HEK293 (cell line): ENCODE results near the gene RABEP2.
A peak's percentile ranks its signal among the peaks of the same experiment; 100 is the strongest.

Experiments used
- CTCF ChIA-PET: fragments of 350-600 bp; formaldehyde crosslinking; extraction: SDS; loops from one replicate; lab custom pipeline; 2021; ENCODE audit warnings: antibody characterized with exemption; lab: Yijun Ruan, JAX
- POLR2A ChIA-PET: fragments of 300-600 bp; formaldehyde crosslinking; extraction: SDS; loops from one replicate; lab custom pipeline; 2020; ENCODE audit warnings: antibody characterized with exemption, inconsistent platforms; lab: Yijun Ruan, JAX
- H3K27ac ChIP-seq: fragments of 200-500 bp; sonication (Bioruptor generic); 2 replicates; pipeline ENCODE4 v1.5.1; 2014; ENCODE audit warnings: low read depth, low read length, control low read depth, inconsistent platforms; ENCODE audit errors: extremely low read depth
- H3K36me3 ChIP-seq, 2 experiments: fragments of 200-500 bp in 1 of 2; sonication (Bioruptor generic) in 1 of 2; 1 replicate in 1 of 2; 2 replicates in 1 of 2; pipeline ENCODE4 v1.5.1; 2014 to 2017; ENCODE audit warnings: inconsistent platforms in 2 of 2, low read length in 2 of 2; ENCODE audit not compliant: control insufficient read depth in 2 of 2, insufficient read depth in 1 of 2
- H3K4me1 ChIP-seq: fragments of 200-500 bp; sonication (Bioruptor generic); 2 replicates; pipeline ENCODE4 v1.5.1; 2014; ENCODE audit warnings: mild to moderate bottlenecking, low read length, inconsistent platforms; ENCODE audit not compliant: control insufficient read depth, insufficient read depth
- H3K4me3 ChIP-seq: 2 replicates; pipeline ENCODE4 v1.5.1; 2011; ENCODE audit warnings: low read depth, mild to moderate bottlenecking, control low read depth, low read length, moderate library complexity
- H3K9me3 ChIP-seq: fragments of 200-500 bp; sonication (Bioruptor generic); 2 replicates; pipeline ENCODE4 v1.5.1; 2014; ENCODE audit warnings: low read depth, low read length, inconsistent platforms; ENCODE audit not compliant: control insufficient read depth, insufficient read depth
- EGR2 ChIP-seq: fragments of 450-650 bp; formaldehyde crosslinking; IDR thresholded peaks from 2 replicates; pipeline ENCODE4 v1.5.1; 2016; ENCODE audit warnings: low read depth, missing biosample characterization, missing genetic modification characterization
- GLI4 ChIP-seq: fragments of 450-650 bp; formaldehyde crosslinking; IDR thresholded peaks from 2 replicates; pipeline ENCODE4 v1.5.1; 2016; ENCODE audit warnings: missing biosample characterization, missing genetic modification characterization
- GLIS2 ChIP-seq: fragments of 450-650 bp; formaldehyde crosslinking; IDR thresholded peaks from 2 replicates; pipeline ENCODE4 v1.5.1; 2016; ENCODE audit warnings: missing biosample characterization, missing genetic modification characterization
- HOXD13 ChIP-seq: sonication (generic); formaldehyde crosslinking; IDR thresholded peaks from 2 replicates; pipeline ENCODE4 v1.8.0; 2022; ENCODE audit warnings: missing genetic modification reagents, borderline replicate concordance
- MYNN ChIP-seq: fragments of 450-650 bp; formaldehyde crosslinking; IDR thresholded peaks from 2 replicates; pipeline ENCODE4 v1.5.1; 2016; ENCODE audit warnings: missing biosample characterization, missing genetic modification characterization, borderline replicate concordance
- MZF1 ChIP-seq: fragments of 450-650 bp; formaldehyde crosslinking; IDR thresholded peaks from 2 replicates; pipeline ENCODE4 v1.5.1; 2017; ENCODE audit warnings: missing biosample characterization, missing genetic modification characterization, borderline replicate concordance
- WT1 ChIP-seq: fragments of 450-650 bp; formaldehyde crosslinking; IDR thresholded peaks from 2 replicates; pipeline ENCODE4 v1.5.1; 2016; ENCODE audit warnings: missing biosample characterization, missing genetic modification characterization
- ZBTB20 ChIP-seq: fragments of 450-650 bp; formaldehyde crosslinking; IDR thresholded peaks from 2 replicates; pipeline ENCODE4 v1.5.1; 2016; ENCODE audit warnings: missing biosample characterization, missing genetic modification characterization
- ZFHX2 ChIP-seq: fragments of 450-650 bp; formaldehyde crosslinking; conservative IDR thresholded peaks from 2 replicates; pipeline ENCODE4 v1.5.1; 2016; ENCODE audit warnings: missing biosample characterization, missing genetic modification characterization
- ZIC2 ChIP-seq: fragments of 450-650 bp; formaldehyde crosslinking; IDR thresholded peaks from 2 replicates; pipeline ENCODE4 v1.5.1; 2016; ENCODE audit warnings: missing biosample characterization, missing genetic modification characterization
- ZNF16 ChIP-seq: fragments of 450-650 bp; formaldehyde crosslinking; IDR thresholded peaks from 2 replicates; pipeline ENCODE4 v1.5.1; 2016; ENCODE audit warnings: low read depth, missing biosample characterization, missing genetic modification characterization
- ZNF214 ChIP-seq: fragments of 450-650 bp; formaldehyde crosslinking; IDR thresholded peaks from 2 replicates; pipeline ENCODE4 v1.5.1; 2017; ENCODE audit warnings: missing biosample characterization, mild to moderate bottlenecking, missing genetic modification characterization, borderline replicate concordance
- ZNF701 ChIP-seq: fragments of 450-650 bp; formaldehyde crosslinking; IDR thresholded peaks from 2 replicates; pipeline ENCODE4 v1.5.1; 2016; ENCODE audit warnings: missing biosample characterization, missing genetic modification characterization
- ZNF777 ChIP-seq: fragments of 450-650 bp; formaldehyde crosslinking; IDR thresholded peaks from 2 replicates; pipeline ENCODE4 v1.5.1; 2017; ENCODE audit warnings: missing biosample characterization, missing genetic modification characterization, borderline replicate concordance
- TF ChIP-seq, protein P1 (sequence below): fragments of 450-650 bp; formaldehyde crosslinking; IDR thresholded peaks from 2 replicates; pipeline ENCODE4 v1.5.1; 2016; ENCODE audit warnings: missing biosample characterization, missing genetic modification characterization
- TF ChIP-seq, protein P2 (sequence below): fragments of 450-650 bp; formaldehyde crosslinking; IDR thresholded peaks from 2 replicates; pipeline ENCODE4 v1.5.1; 2016; ENCODE audit warnings: missing biosample characterization, missing genetic modification characterization, borderline replicate concordance

The RABEP2 gene

GRCh38 chr16:28903344-28904042 is 21.5 kb downstream of the RABEP2 start (continued):
- TF ChIP-seq, protein P1, sequence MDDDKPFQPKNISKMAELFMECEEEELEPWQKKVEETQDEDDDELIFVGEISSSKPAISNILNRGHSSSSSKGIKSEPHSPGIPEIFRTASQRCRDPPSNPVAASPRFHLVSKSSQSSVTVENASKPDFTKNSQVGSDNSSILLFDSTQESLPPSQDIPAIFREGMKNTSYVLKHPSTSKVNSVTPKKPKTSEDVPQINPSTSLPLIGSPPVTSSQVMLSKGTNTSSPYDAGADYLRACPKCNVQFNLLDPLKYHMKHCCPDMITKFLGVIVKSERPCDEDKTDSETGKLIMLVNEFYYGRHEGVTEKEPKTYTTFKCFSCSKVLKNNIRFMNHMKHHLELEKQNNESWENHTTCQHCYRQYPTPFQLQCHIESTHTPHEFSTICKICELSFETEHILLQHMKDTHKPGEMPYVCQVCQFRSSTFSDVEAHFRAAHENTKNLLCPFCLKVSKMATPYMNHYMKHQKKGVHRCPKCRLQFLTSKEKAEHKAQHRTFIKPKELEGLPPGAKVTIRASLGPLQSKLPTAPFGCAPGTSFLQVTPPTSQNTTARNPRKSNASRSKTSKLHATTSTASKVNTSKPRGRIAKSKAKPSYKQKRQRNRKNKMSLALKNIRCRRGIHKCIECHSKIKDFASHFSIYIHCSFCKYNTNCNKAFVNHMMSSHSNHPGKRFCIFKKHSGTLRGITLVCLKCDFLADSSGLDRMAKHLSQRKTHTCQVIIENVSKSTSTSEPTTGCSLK (tag by site-specific recombination) = no peak
- TF ChIP-seq ZNF777 = no peak
- no peak for TF ChIP-seq MYNN (tag by site-specific recombination)
- TF ChIP-seq ZNF214 (tag by site-specific recombination) = no peak

DNA sequence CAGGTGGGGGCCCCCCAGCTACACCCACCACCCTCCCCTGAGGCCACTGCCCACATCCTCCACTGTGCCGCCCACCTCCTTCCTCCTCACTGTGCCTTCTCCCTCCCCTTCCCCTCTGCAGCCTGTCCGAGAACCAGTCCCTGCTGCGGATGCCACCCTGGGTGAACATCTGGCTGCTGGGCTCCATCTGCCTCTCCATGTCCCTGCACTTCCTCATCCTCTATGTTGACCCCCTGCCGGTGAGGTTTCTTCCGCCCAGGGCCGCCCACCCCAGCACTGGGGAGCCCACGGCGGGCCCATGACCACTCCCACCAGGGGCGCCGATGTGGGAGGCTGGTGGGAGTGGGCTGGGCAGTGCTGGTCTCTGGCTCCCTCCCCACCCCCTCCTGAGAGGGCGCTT is 22.1 kb downstream of the RABEP2 start:
- Histone ChIP-seq H3K9me3 (no peaks in the 10 kb centered on the region), H3K4me3 (no peak overlapping the region), H3K4me1 (no peaks in the 10 kb centered on the region), H3K27ac (no peak overlapping the region), H3K36me3 (peaks cover 0 to 14% of the 10 kb centered on the region in 2 experiments; a peak in 2 of 3 replicates)
- POLR2A ChIA-PET = no interaction called here
- peak; percentile 31; the same call in 1 of the 2 replicates for TF ChIP-seq GLIS2 (tag by site-specific recombination)
- no peak for TF ChIP-seq HOXD13
- TF ChIP-seq, protein P2, sequence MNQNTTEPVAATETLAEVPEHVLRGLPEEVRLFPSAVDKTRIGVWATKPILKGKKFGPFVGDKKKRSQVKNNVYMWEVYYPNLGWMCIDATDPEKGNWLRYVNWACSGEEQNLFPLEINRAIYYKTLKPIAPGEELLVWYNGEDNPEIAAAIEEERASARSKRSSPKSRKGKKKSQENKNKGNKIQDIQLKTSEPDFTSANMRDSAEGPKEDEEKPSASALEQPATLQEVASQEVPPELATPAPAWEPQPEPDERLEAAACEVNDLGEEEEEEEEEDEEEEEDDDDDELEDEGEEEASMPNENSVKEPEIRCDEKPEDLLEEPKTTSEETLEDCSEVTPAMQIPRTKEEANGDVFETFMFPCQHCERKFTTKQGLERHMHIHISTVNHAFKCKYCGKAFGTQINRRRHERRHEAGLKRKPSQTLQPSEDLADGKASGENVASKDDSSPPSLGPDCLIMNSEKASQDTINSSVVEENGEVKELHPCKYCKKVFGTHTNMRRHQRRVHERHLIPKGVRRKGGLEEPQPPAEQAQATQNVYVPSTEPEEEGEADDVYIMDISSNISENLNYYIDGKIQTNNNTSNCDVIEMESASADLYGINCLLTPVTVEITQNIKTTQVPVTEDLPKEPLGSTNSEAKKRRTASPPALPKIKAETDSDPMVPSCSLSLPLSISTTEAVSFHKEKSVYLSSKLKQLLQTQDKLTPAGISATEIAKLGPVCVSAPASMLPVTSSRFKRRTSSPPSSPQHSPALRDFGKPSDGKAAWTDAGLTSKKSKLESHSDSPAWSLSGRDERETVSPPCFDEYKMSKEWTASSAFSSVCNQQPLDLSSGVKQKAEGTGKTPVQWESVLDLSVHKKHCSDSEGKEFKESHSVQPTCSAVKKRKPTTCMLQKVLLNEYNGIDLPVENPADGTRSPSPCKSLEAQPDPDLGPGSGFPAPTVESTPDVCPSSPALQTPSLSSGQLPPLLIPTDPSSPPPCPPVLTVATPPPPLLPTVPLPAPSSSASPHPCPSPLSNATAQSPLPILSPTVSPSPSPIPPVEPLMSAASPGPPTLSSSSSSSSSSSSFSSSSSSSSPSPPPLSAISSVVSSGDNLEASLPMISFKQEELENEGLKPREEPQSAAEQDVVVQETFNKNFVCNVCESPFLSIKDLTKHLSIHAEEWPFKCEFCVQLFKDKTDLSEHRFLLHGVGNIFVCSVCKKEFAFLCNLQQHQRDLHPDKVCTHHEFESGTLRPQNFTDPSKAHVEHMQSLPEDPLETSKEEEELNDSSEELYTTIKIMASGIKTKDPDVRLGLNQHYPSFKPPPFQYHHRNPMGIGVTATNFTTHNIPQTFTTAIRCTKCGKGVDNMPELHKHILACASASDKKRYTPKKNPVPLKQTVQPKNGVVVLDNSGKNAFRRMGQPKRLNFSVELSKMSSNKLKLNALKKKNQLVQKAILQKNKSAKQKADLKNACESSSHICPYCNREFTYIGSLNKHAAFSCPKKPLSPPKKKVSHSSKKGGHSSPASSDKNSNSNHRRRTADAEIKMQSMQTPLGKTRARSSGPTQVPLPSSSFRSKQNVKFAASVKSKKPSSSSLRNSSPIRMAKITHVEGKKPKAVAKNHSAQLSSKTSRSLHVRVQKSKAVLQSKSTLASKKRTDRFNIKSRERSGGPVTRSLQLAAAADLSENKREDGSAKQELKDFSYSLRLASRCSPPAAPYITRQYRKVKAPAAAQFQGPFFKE = no peak
- peak; percentile 86 for TF ChIP-seq ZFHX2 (tag by site-specific recombination)
- no peak for TF ChIP-seq ZNF701 (tag by site-specific recombination)
- TF ChIP-seq ZNF16 = no peak
- TF ChIP-seq GLI4 = no peak
- TF ChIP-seq EGR2 (tag by site-specific recombination) = peak; percentile 88
- no peak for TF ChIP-seq WT1 (tag by site-specific recombination)
- CTCF ChIA-PET = interaction anchor here (1.8 kb wide), 1 partner anchor 42 kb away, joined by 4 read pairs; no protein-coding TSS in a partner anchor

GRCh38 chr16:28901862-28902261 is 23.2 kb downstream of the RABEP2 start:
- H3K9me3 ChIP-seq = no peaks in the 10 kb centered on the region
- H3K4me1 ChIP-seq = no peaks in the 10 kb centered on the region
- TF ChIP-seq EGR2 (tag by site-specific recombination) (peak; percentile 76), ZBTB20 (tag by site-specific recombination) (no peak), MZF1 (tag by site-specific recombination) (no peak), ZIC2 (tag by site-specific recombination) (no peak), ZFHX2 (tag by site-specific recombination) (peak; percentile 11; the same call in 1 of the 2 replicates)
- no peak overlapping the region for H3K27ac ChIP-seq
- no peak overlapping the region for H3K4me3 ChIP-seq
- ChIA-PET POLR2A (no interaction called here), CTCF (interaction anchor here (1.8 kb wide), 1 partner anchor 43 kb away, joined by 4 read pairs; no protein-coding TSS in a partner anchor)
- peaks cover 0 to 14% of the 10 kb centered on the region in 2 experiments; a peak in 2 of 3 replicates for H3K36me3 ChIP-seq
